IMR-90 (cell line): ENCODE results near the gene RFTN1. TPM values are rescaled to one million over a fixed set of nuclear protein-coding genes. Genes with fewer than 3 reads are reported as not detected.

Source experiments
- ATAC-seq: fragments of 200-7000 bp; cut with Tn5 transposase; 2 replicates; pipeline ENCODE4 v1.9.1; 2020; ENCODE audit warnings: low read depth, mild to moderate bottlenecking, moderate library complexity
- BruUV-seq: library from RNA; stranded (reverse); fragments of 400-500 nt; replicated peaks from 2 replicates; lab custom pipeline; 2021; lab: Mats Ljungman, UMichigan
- CTCF ChIA-PET: fragments of 300-600 bp; formaldehyde crosslinking; extraction: SDS; loops from one replicate; lab custom pipeline; 2021; ENCODE audit warnings: antibody characterized with exemption; lab: Yijun Ruan, JAX
- POLR2A ChIA-PET: fragments of 300-600 bp; sonication (Branson Sonifier 250); formaldehyde crosslinking; loops from one replicate; lab custom pipeline; 2022; ENCODE audit warnings: antibody characterized with exemption; ENCODE audit not compliant: unreplicated experiment; lab: Charles Lee
- DNase-seq: peaks from one replicate; pipeline ENCODE4 v3.0.0; 2013
- H2AFZ ChIP-seq: replicated peaks from 2 replicates; pipeline ENCODE3; 2013; ENCODE audit warnings: low read length, mild to moderate bottlenecking; ENCODE audit not compliant: poor library complexity
- H2AK5ac ChIP-seq: 2 replicates; pipeline ENCODE4 v1.6.1; 2013; ENCODE audit warnings: low read depth, low read length, inconsistent platforms
- H2AK9ac ChIP-seq: replicated peaks from 2 replicates; pipeline ENCODE3; 2013; ENCODE audit warnings: mild to moderate bottlenecking, low read depth, low read length, moderate library complexity; ENCODE audit not compliant: poor library complexity
- H2BK120ac ChIP-seq: 2 replicates; pipeline ENCODE4 v1.6.1; 2013; ENCODE audit warnings: low read depth, low read length, inconsistent platforms
- H2BK15ac ChIP-seq: 3 replicates; pipeline ENCODE4 v1.6.1; 2013; ENCODE audit warnings: low read depth, low read length, inconsistent platforms
- H2BK20ac ChIP-seq: 2 replicates; pipeline ENCODE4 v1.6.1; 2013; ENCODE audit warnings: low read depth, mild to moderate bottlenecking, inconsistent platforms, low read length, moderate library complexity
- H2BK5ac ChIP-seq: 2 replicates; pipeline ENCODE4 v1.6.1; 2013; ENCODE audit warnings: mild to moderate bottlenecking, low read depth, low read length, inconsistent platforms; ENCODE audit not compliant: poor library complexity, severe bottlenecking
- H3K14ac ChIP-seq: replicated peaks from 2 replicates; pipeline ENCODE4 v1.6.1; 2013; ENCODE audit warnings: low read depth, low read length, inconsistent platforms
- H3K18ac ChIP-seq: 2 replicates; pipeline ENCODE4 v1.6.1; 2013; ENCODE audit warnings: low read depth, low read length, control low read depth
- H3K23ac ChIP-seq: 2 replicates; pipeline ENCODE4 v1.6.1; 2013; ENCODE audit warnings: low read depth, low read length, inconsistent platforms
- H3K27ac ChIP-seq: 2 replicates; pipeline ENCODE4 v1.5.1; 2013; ENCODE audit warnings: mild to moderate bottlenecking, control low read depth, low read length; ENCODE audit not compliant: insufficient read depth
- H3K27me3 ChIP-seq: 2 replicates; pipeline ENCODE4 v1.6.1; 2013; ENCODE audit warnings: low read length; ENCODE audit not compliant: control insufficient read depth, insufficient read depth
- H3K36me3 ChIP-seq: 2 replicates; pipeline ENCODE4 v1.6.1; 2013; ENCODE audit warnings: low read length, mixed read lengths; ENCODE audit not compliant: control insufficient read depth, insufficient read depth
- H3K4ac ChIP-seq: 2 replicates; pipeline ENCODE4 v1.6.1; 2013; ENCODE audit warnings: low read depth, low read length, inconsistent platforms
- H3K4me1 ChIP-seq: 2 replicates; pipeline ENCODE4 v1.6.1; 2013; ENCODE audit warnings: low read length, mixed read lengths; ENCODE audit not compliant: control insufficient read depth, insufficient read depth
- H3K4me2 ChIP-seq: 2 replicates; pipeline ENCODE4 v1.6.1; 2013; ENCODE audit warnings: low read depth, mild to moderate bottlenecking, control low read depth, low read length, moderate library complexity
- H3K4me3 ChIP-seq: 2 replicates; pipeline ENCODE4 v1.5.1; 2013; ENCODE audit warnings: low read depth, mild to moderate bottlenecking, control low read depth, low read length, moderate library complexity; ENCODE audit not compliant: insufficient read depth
- H3K56ac ChIP-seq: 2 replicates; pipeline ENCODE4 v1.6.1; 2013; ENCODE audit warnings: low read length, inconsistent platforms; ENCODE audit not compliant: insufficient read depth; ENCODE audit errors: extremely low read depth
- H3K79me1 ChIP-seq, 2 experiments: 2 replicates each; pipeline ENCODE4 v1.6.1; 2013; ENCODE audit warnings: low read length in 2 of 2, inconsistent platforms in 1 of 2, low read depth in 1 of 2
- H3K9ac ChIP-seq: 2 replicates; pipeline ENCODE4 v1.6.1; 2013; ENCODE audit warnings: low read depth, low read length, control low read depth
- H3K9me1 ChIP-seq: 2 replicates; pipeline ENCODE4 v1.6.1; 2013; ENCODE audit warnings: low read length, inconsistent platforms; ENCODE audit not compliant: insufficient read depth
- H3K9me3 ChIP-seq: 2 replicates; pipeline ENCODE4 v1.6.1; 2013; ENCODE audit warnings: low read length; ENCODE audit not compliant: control insufficient read depth, insufficient read depth
- H4K20me1 ChIP-seq: 2 replicates; pipeline ENCODE4 v1.6.1; 2013; ENCODE audit warnings: low read length, inconsistent platforms; ENCODE audit not compliant: insufficient read depth
- H4K5ac ChIP-seq: 2 replicates; pipeline ENCODE4 v1.6.1; 2013; ENCODE audit warnings: mild to moderate bottlenecking, low read depth, low read length, control low read depth
- H4K8ac ChIP-seq, 2 experiments: 2 replicates each; pipeline ENCODE4 v1.6.1; 2013; ENCODE audit warnings: low read depth in 2 of 2, low read length in 2 of 2, control low read depth in 1 of 2, inconsistent platforms in 1 of 2
- H4K91ac ChIP-seq: 2 replicates; pipeline ENCODE4 v1.6.1; 2013; ENCODE audit warnings: low read depth, low read length, inconsistent platforms; ENCODE audit not compliant: insufficient read depth
- CEBPB ChIP-seq: IDR thresholded peaks from 2 replicates; pipeline ENCODE4 v1.6.1; 2012; ENCODE audit warnings: low read depth, low read length, improper control_type of control experiment
- MAZ ChIP-seq: IDR thresholded peaks from 2 replicates; pipeline ENCODE4 v1.6.1; 2012; ENCODE audit warnings: low read depth, mild to moderate bottlenecking, low read length, improper control_type of control experiment, moderate library complexity, borderline replicate concordance
- NFE2L2 ChIP-seq: fragments of 150-350 bp; IDR thresholded peaks from 2 replicates; pipeline ENCODE4 v1.6.1; 2016; ENCODE audit warnings: low read depth, mild to moderate bottlenecking, low read length
- RAD21 ChIP-seq: IDR thresholded peaks from 2 replicates; pipeline ENCODE4 v1.6.1; 2012; ENCODE audit warnings: low read length, improper control_type of control experiment
- USF2 ChIP-seq: fragments of 150-350 bp; IDR thresholded peaks from 2 replicates; pipeline ENCODE4 v1.6.1; 2017; ENCODE audit warnings: mild to moderate bottlenecking, antibody characterized with exemption, low read length, low read depth
- WGBS, 2 experiments: methylation state at CpG; one replicate each; pipeline versions ENCODE4 v1.1.5 to v1.1.7; 2013; ENCODE audit warnings: missing lambda C conversion rate in 2 of 2; ENCODE audit not compliant: insufficient read length in 1 of 2; ENCODE audit errors: extremely low coverage in 2 of 2; 5-methylcytosine and 5-hydroxymethylcytosine counted together
- dilution Hi-C: fragments of 300-500 bp; cut with HindIII; formaldehyde crosslinking; loops from one replicate; pipeline ENCODE4 v1.14.3; 2018; ENCODE audit warnings: low sequenced_read_pairs; ENCODE audit not compliant: unreplicated experiment
- in situ Hi-C: fragments of 300-500 bp; cut with MboI; formaldehyde crosslinking; loops from 3 replicates; pipeline ENCODE4 v1.14.3; 2019; ENCODE audit warnings: low sequenced_read_pairs, inconsistent platforms, mixed read lengths
- intact Hi-C: fragments of 100-400 bp; cut with micrococcal nuclease; formaldehyde crosslinking; loops from 2 replicates; pipeline ENCODE4 v1.10.0; 2022
- polyA plus RNA-seq, 3 experiments: library from polyadenylated mRNA; depleted of rRNA; stranded (reverse); fragments of >200 nt; gene quantifications; 2 replicates each; pipeline ENCODE4 v1.2.3, GENCODE V29; 2012; ENCODE audit warnings: low replicate concordance in 1 of 3
- total RNA-seq: library from RNA; depleted of rRNA; stranded (reverse); fragments of >200 nt; gene quantifications from 2 replicates; pipeline ENCODE4 v1.2.3, GENCODE V29; 2012

RFTN1 gene
- total and polyA plus RNA-seq, 2 of the 4 experiments (the other 2 are of a cell fraction): 45.0 to 52.0 TPM

- Histone ChIP-seq H2BK15ac (no peak overlapping the region), H3K27ac (no peak overlapping the region), H3K9me3 (no peaks in the 10 kb centered on the region), H4K5ac (no peak overlapping the region), H4K20me1 (peaks cover 51% of the 10 kb centered on the region; the same call in 1 of the 2 replicates), H3K9ac (no peak overlapping the region), H2BK5ac (no peak overlapping the region), H4K91ac (no peak overlapping the region), H3K4me3 (no peak overlapping the region), H2BK20ac (no peak overlapping the region), H3K18ac (no peak overlapping the region), H2AK9ac (no peak overlapping the region), H2AK5ac (no peak overlapping the region), H3K14ac (no peak overlapping the region), H3K23ac (no peak overlapping the region), H4K8ac (no peak overlapping the region), H3K9me1 (peaks cover 17% of the 10 kb centered on the region), H2AFZ (no peak overlapping the region), H3K56ac (no peak overlapping the region), H3K4me2 (no peak overlapping the region), H3K4ac (no peak overlapping the region), H2BK120ac (no peak overlapping the region), H3K4me1 (peaks cover 11% of the 10 kb centered on the region), H3K36me3 (peaks cover 19% of the 10 kb centered on the region), H3K27me3 (no peaks in the 10 kb centered on the region), H3K79me1 (peaks cover 49 to 83% of the 10 kb centered on the region in 2 experiments)
- dilution Hi-C loops (no loop called here), intact Hi-C loops (no loop called here), in situ Hi-C loops (no loop called here)
- POLR2A ChIA-PET: no interaction called here
- ATAC-seq (no peak), DNase-seq (no peak)
- TF ChIP-seq NFE2L2 (no peak), RAD21 (no peak), CEBPB (no peak), MAZ (no peak), USF2 (no peak)
- CTCF ChIA-PET: no interaction called here
- BruUV-seq: no TSS peak
- WGBS, 2 experiments: 100% methylated on average over 1 of the region's 5 CpGs; no CpG with 5 or more reads in 1 of the 2 experiments
Observed at GRCh38 chr3:16494094-16494493, 19.4 kb downstream of the RFTN1 start.
